Uterus (tissue), 4 donors: ENCODE measurements around the gene NSL1. TPM values are rescaled to one million over a fixed set of nuclear protein-coding genes. Genes with fewer than 3 reads are reported as not detected.
A peak's percentile ranks its signal among the peaks of the same experiment; 100 is the strongest.
"Not testable (repeated sequence)": the region's sequence is repeated elsewhere in the genome, so short reads cannot be mapped to it uniquely, and the experiment has no call there.

Experiments
- DNase-seq, 2 donors: peaks; one replicate each; pipeline ENCODE4 v3.0.0-alpha.2; 2019 to 2020
- H3K27ac ChIP-seq, 2 donors: fragments of 200-600 bp; sonication (generic); 1 replicate in 1 of 2; 2 replicates in 1 of 2; pipeline ENCODE4 v1.5.1; 2016 to 2018
- H3K27me3 ChIP-seq, 2 donors: fragments of 200-600 bp; sonication (generic); one replicate each; pipeline ENCODE4 v1.5.1; 2018 to 2019; ENCODE audit warnings: control low read depth in 1 of 2
- H3K36me3 ChIP-seq, 2 donors: fragments of 200-600 bp; sonication (generic); one replicate each; pipeline ENCODE4 v1.5.1; 2019; ENCODE audit warnings: control low read depth in 1 of 2
- H3K4me1 ChIP-seq, 2 donors: fragments of 200-600 bp; sonication (generic); one replicate each; pipeline ENCODE4 v1.5.1; 2018 to 2019; ENCODE audit warnings: control low read depth in 1 of 2
- H3K4me3 ChIP-seq, 2 donors: fragments of 200-600 bp; sonication (generic); 1 replicate in 1 of 2; 2 replicates in 1 of 2; pipeline ENCODE4 v1.5.1; 2018 to 2019; ENCODE audit warnings: mild to moderate bottlenecking in 1 of 2
- H3K9me3 ChIP-seq, 2 donors: fragments of 200-600 bp; sonication (generic); one replicate each; pipeline ENCODE4 v1.5.1; 2019; ENCODE audit warnings: control low read depth in 1 of 2
- CTCF ChIP-seq, 4 experiments: fragments of 200-600 bp in 2 of 4; fragments of 450-650 bp in 2 of 4; sonication (generic) in 2 of 4; IDR thresholded peaks; one replicate each; pipeline ENCODE4 v1.5.1; 2016 to 2019; ENCODE audit warnings: antibody characterized with exemption in 4 of 4, mild to moderate bottlenecking in 2 of 4, moderate library complexity in 1 of 4
- POLR2A ChIP-seq, 2 donors: fragments of 450-650 bp; IDR thresholded peaks; one replicate each; pipeline ENCODE4 v1.6.1; 2016; ENCODE audit warnings: antibody characterized with exemption in 2 of 2, mild to moderate bottlenecking in 1 of 2, moderate library complexity in 1 of 2
- intact Hi-C: fragments of 100-400 bp; cut with DNase I; formaldehyde crosslinking; loops from one replicate; pipeline ENCODE4 v1.15.1; 2023; ENCODE audit warnings: low total_unique reads
- total RNA-seq, 4 donors: library from RNA; depleted of rRNA in 3 of 4; stranded (reverse); fragments of >200 nt in 3 of 4; gene quantifications; one replicate each; pipeline versions ENCODE4 v1.1.0 to v1.2.4, GENCODE V29; 2014 to 2023
- donor health status: DM: yes; HTN: yes; CAD: no.

NSL1 gene
- total RNA-seq, 4 donors from 2014 or later, result 39.1 to 73.8 (median 60.5) TPM

GRCh38 chr1:212782422-212783154 is 9.0 kb downstream of the NSL1 start:
- no peaks in the 10 kb centered on the region for H3K27me3 ChIP-seq
- peak; percentile 40 to 54 (median 49) for TF ChIP-seq CTCF (IDR thresholded peaks at IDR 0.05)
- TF ChIP-seq POLR2A (IDR thresholded peaks at IDR 0.05), result no peak
- intact Hi-C loops, result loop anchor here (10.0 kb wide), 1 partner anchor 118 kb away; no protein-coding TSS in a partner anchor
- DNase-seq, result no peak
- no peaks in the 10 kb centered on the region for H3K36me3 ChIP-seq
- no peaks in the 10 kb centered on the region for H3K4me1 ChIP-seq
- no peaks in the 10 kb centered on the region for H3K9me3 ChIP-seq
- no peak overlapping the region for H3K27ac ChIP-seq
- H3K4me3 ChIP-seq, result no peak overlapping the region

- intact Hi-C loops, result loop anchor here (10.0 kb wide), 1 partner anchor 116 kb away; no protein-coding TSS in a partner anchor
- Histone ChIP-seq H3K27me3 (no peaks in the 10 kb centered on the region), H3K36me3 (no peaks in the 10 kb centered on the region), H3K4me1 (no peaks in the 10 kb centered on the region), H3K9me3 (no peaks in the 10 kb centered on the region), H3K27ac (no peak overlapping the region), H3K4me3 (no peak overlapping the region)
- no peak for DNase-seq
- TF ChIP-seq POLR2A (IDR thresholded peaks at IDR 0.05), result no peak
Observed at GRCh38 chr1:212781225-212781624, 10.4 kb downstream of the NSL1 start.

- Histone ChIP-seq H3K4me1 (no peaks in the 10 kb centered on the region), H3K27me3 (no peaks in the 10 kb centered on the region), H3K9me3 (no peaks in the 10 kb centered on the region), H3K4me3 (no peak overlapping the region), H3K36me3 (no peaks in the 10 kb centered on the region), H3K27ac (no peak overlapping the region)
- intact Hi-C loops, result loop anchor here (10.0 kb wide), 1 partner anchor 116 kb away; no protein-coding TSS in a partner anchor
- no peak for TF ChIP-seq CTCF (IDR thresholded peaks at IDR 0.05)
- TF ChIP-seq POLR2A (IDR thresholded peaks at IDR 0.05), result no peak
- DNase-seq, result no peak
Observed at GRCh38 chr1:212780759-212781158, 10.8 kb downstream of the NSL1 start.

GRCh38 chr1:212779086-212779485 is 12.5 kb downstream of the NSL1 start:
- H3K27ac ChIP-seq, H3K4me1 ChIP-seq, intact Hi-C loops, DNase-seq, H3K27me3 ChIP-seq, H3K36me3 ChIP-seq, H3K9me3 ChIP-seq, H3K4me3 ChIP-seq: not testable (repeated sequence)

GRCh38 chr1:212777151-212777550 is 14.4 kb downstream of the NSL1 start:
- H3K9me3 ChIP-seq, result no peaks in the 10 kb centered on the region
- H3K4me1 ChIP-seq, result no peaks in the 10 kb centered on the region
- TF ChIP-seq CTCF (IDR thresholded peaks at IDR 0.05) (no peak), POLR2A (IDR thresholded peaks at IDR 0.05) (no peak)
- no peak for DNase-seq
- no peak overlapping the region for H3K27ac ChIP-seq
- H3K4me3 ChIP-seq, result no peak overlapping the region
- intact Hi-C loops, result no loop called here
- H3K27me3 ChIP-seq, result no peaks in the 10 kb centered on the region
- H3K36me3 ChIP-seq, result no peaks in the 10 kb centered on the region

- no peaks in the 10 kb centered on the region for H3K36me3 ChIP-seq
- intact Hi-C loops, result no loop called here
- H3K27me3 ChIP-seq, result no peaks in the 10 kb centered on the region
- TF ChIP-seq CTCF (IDR thresholded peaks at IDR 0.05) (no peak), POLR2A (IDR thresholded peaks at IDR 0.05) (no peak)
- H3K4me3 ChIP-seq, result no peak overlapping the region
- H3K27ac ChIP-seq, result no peak overlapping the region
- H3K9me3 ChIP-seq, result peaks cover 0 to 9% of the 10 kb centered on the region in 2 donors
- H3K4me1 ChIP-seq, result no peaks in the 10 kb centered on the region
- DNase-seq, result no peak
Observed at GRCh38 chr1:212775241-212775640, 16.3 kb downstream of the NSL1 start.
